HS-27A (cell line): ENCODE measurements around the gene PAX1.

Experiments used
- DNase-seq: peaks from one replicate; pipeline ENCODE4 v3.0.0-alpha.2; 2012; ENCODE audit warnings: low read depth, missing footprints

The PAX1 gene

DNA sequence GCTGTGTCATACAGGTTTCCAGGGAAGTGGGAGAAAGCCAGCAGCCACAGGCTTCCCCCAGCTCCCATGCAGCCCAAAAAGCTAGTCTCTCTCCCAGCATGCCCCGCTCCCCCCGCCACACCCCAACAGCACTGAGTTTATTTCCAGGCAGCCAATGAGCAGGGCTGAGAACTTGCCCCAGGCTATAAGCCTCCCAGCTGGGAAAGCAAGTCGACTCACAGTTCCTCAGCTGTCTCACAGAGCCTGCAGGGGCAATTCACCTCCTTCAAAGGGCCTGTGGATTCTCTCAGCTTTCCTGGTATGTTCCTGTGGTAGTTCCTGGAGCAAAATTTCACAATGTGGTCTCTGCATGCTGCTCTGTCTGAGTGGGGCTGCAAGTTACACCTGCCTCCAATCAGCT is 34.2 kb downstream of the PAX1 start:
- DNase-seq: no peak

DNA sequence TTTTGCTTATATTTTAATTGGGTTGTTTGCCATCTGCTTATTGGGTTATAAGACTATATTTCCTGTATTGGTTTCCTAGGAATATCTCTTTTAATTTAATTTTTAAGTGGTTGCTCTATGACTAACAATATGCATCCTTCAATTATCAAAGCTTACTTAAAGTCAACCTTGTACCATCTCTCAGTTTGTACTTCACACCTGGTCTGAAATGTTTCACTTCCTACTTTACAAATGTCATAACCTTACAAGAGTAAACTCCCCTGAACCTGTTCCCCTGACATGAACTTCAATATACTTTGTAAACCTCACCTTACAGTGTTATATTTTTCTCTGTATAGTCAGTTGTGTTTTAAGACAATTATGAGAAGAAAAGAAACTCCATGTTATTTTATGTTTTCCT is 35.8 kb downstream of the PAX1 start:
- no peak for DNase-seq

DNA sequence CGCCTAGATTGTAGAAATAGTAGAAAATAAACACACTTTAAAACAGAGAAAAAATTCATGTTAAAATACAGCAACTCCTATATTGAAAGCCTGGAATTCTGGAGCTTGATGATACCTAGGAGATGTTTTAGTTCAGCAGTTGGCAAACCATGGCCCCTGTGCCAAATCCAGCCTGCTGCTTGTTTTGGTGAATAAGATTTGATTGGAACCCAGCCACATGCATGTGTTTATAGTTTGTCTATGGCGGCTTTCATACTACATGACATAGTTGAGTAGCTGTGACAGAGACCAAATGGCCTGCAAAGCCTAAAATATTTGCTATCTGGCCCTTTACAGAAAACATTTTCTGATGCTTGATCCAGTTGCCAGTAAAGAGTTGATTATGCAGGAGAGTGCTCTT is 57.2 kb downstream of the PAX1 start:
- no peak for DNase-seq

DNA sequence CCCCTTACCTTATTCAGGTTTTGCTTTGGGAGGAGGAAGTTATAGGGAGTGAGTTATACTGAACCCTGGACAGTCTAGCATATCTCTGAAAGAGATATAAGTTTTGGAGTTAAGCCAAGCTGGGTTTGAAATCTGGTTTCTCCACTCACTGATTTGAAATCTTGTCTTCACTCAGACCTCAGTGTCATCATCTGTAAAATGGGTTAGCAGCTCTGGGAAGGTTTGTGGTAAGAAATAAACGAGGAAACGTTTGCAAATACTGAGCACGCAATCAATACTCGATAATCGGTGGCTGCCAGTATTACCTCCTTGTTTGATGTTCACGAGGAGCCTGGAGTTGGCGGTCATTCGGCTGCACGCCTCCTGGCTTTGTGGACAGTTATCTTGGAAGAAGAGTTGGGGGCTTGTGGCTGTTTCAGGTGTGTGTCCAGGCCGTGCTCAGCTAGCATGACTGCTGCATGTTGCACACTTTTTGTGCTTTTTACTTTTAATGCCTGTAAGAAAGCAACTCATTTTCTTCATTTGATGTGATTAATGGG is 61.8 kb downstream of the PAX1 start:
- DNase-seq: no peak

DNA sequence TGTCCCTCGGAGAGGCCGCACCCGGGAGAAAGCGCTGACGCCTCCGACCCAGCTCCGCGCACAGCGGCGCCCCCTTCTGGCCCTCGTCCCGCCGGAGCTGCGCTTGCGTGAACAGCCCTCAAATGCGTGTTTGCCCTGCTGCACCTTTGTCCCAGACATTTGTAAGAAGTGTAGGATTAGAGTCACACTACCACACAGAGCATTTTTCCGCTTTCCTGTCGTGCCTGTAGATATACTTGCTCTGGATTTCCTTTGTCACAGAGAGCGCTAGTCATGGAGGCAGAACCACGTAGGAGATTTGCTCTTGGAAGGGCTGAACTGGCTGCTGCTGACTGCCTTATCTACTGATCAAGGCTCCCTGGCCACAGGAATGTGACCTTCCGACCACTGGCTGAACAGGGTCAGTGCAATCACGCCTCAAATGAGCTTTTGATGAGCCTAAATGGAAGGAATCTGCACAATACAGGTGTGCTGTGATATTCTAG is 62.3 kb downstream of the PAX1 start:
- no peak for DNase-seq
